Gastrocnemius medialis (tissue), 4 donors: ENCODE results near the gene PGLYRP2. TPM values are rescaled to one million over a fixed set of nuclear protein-coding genes. Genes with fewer than 3 reads are reported as not detected.

ENCODE experiments used
- ATAC-seq, 2 donors: fragments of 150-250 bp; one replicate each; pipeline ENCODE4 v1.9.1; 2016
- DNase-seq, 2 donors: peaks; one replicate each; pipeline ENCODE4 v3.0.0-alpha.2; 2019
- H3K27ac ChIP-seq, 4 donors: fragments of 200-600 bp; sonication (generic); 1 replicate in 1 of 4; 2 replicates in 3 of 4; pipeline ENCODE4 v1.5.1; 2016 to 2018; ENCODE audit warnings: mild to moderate bottlenecking in 2 of 4, moderate library complexity in 1 of 4
- H3K27me3 ChIP-seq, 3 donors: fragments of 200-600 bp; sonication (generic) in 2 of 3; 1 replicate in 1 of 3; 2 replicates in 2 of 3; pipeline versions ENCODE4 v1.5.1 to v1.6.0; 2016 to 2019; ENCODE audit warnings: mild to moderate bottlenecking in 1 of 3, moderate library complexity in 1 of 3
- H3K36me3 ChIP-seq, 2 donors: fragments of 200-600 bp; sonication (generic) in 1 of 2; one replicate each; pipeline ENCODE4 v1.5.1; 2017 to 2018
- H3K4me1 ChIP-seq, 2 donors: fragments of 200-600 bp; sonication (generic) in 1 of 2; one replicate each; pipeline ENCODE4 v1.5.1; 2016 to 2017; ENCODE audit warnings: mild to moderate bottlenecking in 2 of 2
- H3K4me3 ChIP-seq, 4 donors: fragments of 200-600 bp; sonication (generic) in 3 of 4; 1 replicate in 1 of 4; 2 replicates in 3 of 4; pipeline ENCODE4 v1.5.1; 2016 to 2019; ENCODE audit warnings: mild to moderate bottlenecking in 2 of 4
- H3K9me3 ChIP-seq, 3 donors: fragments of 200-600 bp; sonication (generic) in 2 of 3; 1 replicate in 1 of 3; 2 replicates in 2 of 3; pipeline ENCODE4 v1.5.1; 2016 to 2019
- POLR2A ChIP-seq, 2 donors: fragments of 450-650 bp; IDR thresholded peaks; one replicate each; pipeline ENCODE4 v1.6.1; 2017; ENCODE audit warnings: antibody characterized with exemption in 2 of 2, mild to moderate bottlenecking in 2 of 2, moderate library complexity in 2 of 2
- in situ Hi-C, 4 donors: fragments of 200-750 bp; cut with MboI; loops; one replicate each; pipeline versions ENCODE4 v1.15.0 to v1.8.0; 2017; ENCODE audit warnings: low sequenced_read_pairs in 4 of 4
- intact Hi-C: fragments of 100-400 bp; cut with DNase I; formaldehyde crosslinking; loops from one replicate; pipeline ENCODE4 v1.15.1; 2023; ENCODE audit warnings: low total_unique reads
- total RNA-seq, 4 donors: library from RNA; depleted of rRNA; stranded (reverse); fragments of >200 nt; gene quantifications; one replicate each; pipeline versions ENCODE4 v1.1.0 to v1.2.3, GENCODE V29; 2016
- TF ChIP-seq, protein P1 (sequence below), 5 experiments: fragments of 450-650 bp in 3 of 5; fragments of 200-600 bp in 2 of 5; sonication (generic) in 2 of 5; IDR thresholded peaks in 4 of 5; conservative IDR thresholded peaks in 1 of 5; 1 replicate in 4 of 5; 2 replicates in 1 of 5; pipeline ENCODE4 v1.5.1; 2016 to 2019; ENCODE audit warnings: antibody characterized with exemption in 5 of 5, mild to moderate bottlenecking in 3 of 5, moderate library complexity in 3 of 5

The PGLYRP2 gene
- total RNA-seq, 4 donors from 2014 or later, result not detected

GRCh38 chr19:15424692-15425272, 54.5 kb downstream of the PGLYRP2 start:
- H3K36me3 ChIP-seq, result peaks cover 0 to 53% of the 10 kb centered on the region in 2 donors
- no peak for ATAC-seq
- intact Hi-C loops, result no loop called here
- no peak overlapping the region for H3K27ac ChIP-seq
- TF ChIP-seq POLR2A (IDR thresholded peaks at IDR 0.05), result no peak
- TF ChIP-seq, protein P1, sequence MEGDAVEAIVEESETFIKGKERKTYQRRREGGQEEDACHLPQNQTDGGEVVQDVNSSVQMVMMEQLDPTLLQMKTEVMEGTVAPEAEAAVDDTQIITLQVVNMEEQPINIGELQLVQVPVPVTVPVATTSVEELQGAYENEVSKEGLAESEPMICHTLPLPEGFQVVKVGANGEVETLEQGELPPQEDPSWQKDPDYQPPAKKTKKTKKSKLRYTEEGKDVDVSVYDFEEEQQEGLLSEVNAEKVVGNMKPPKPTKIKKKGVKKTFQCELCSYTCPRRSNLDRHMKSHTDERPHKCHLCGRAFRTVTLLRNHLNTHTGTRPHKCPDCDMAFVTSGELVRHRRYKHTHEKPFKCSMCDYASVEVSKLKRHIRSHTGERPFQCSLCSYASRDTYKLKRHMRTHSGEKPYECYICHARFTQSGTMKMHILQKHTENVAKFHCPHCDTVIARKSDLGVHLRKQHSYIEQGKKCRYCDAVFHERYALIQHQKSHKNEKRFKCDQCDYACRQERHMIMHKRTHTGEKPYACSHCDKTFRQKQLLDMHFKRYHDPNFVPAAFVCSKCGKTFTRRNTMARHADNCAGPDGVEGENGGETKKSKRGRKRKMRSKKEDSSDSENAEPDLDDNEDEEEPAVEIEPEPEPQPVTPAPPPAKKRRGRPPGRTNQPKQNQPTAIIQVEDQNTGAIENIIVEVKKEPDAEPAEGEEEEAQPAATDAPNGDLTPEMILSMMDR (IDR thresholded peaks at IDR 0.05 in 4 of 5, conservative IDR thresholded peaks at IDR 0.05 in 1 of 5), result no peak
- no peak overlapping the region for H3K4me3 ChIP-seq
- no peaks in the 10 kb centered on the region for H3K9me3 ChIP-seq
- in situ Hi-C loops, result loop anchor here in 2 of 4 donors (25.0 kb wide), 1 partner anchor 162 kb away; no protein-coding TSS in a partner anchor
- H3K4me1 ChIP-seq, result peaks cover 16 to 22% of the 10 kb centered on the region in 2 donors
- DNase-seq, result no peak
- H3K27me3 ChIP-seq, result no peaks in the 10 kb centered on the region

- in situ Hi-C loops (no loop called here), intact Hi-C loops (no loop called here)
- H3K27me3 ChIP-seq, result no peaks in the 10 kb centered on the region
- peaks cover 22 to 27% of the 10 kb centered on the region in 2 donors for H3K4me1 ChIP-seq
- TF ChIP-seq, protein P1 (IDR thresholded peaks at IDR 0.05 in 4 of 5, conservative IDR thresholded peaks at IDR 0.05 in 1 of 5), result no peak
- no peak for TF ChIP-seq POLR2A (IDR thresholded peaks at IDR 0.05)
- H3K36me3 ChIP-seq, result peaks cover 0 to 53% of the 10 kb centered on the region in 2 donors
- DNase-seq (no peak), ATAC-seq (no peak)
- no peak overlapping the region for H3K27ac ChIP-seq
- no peaks in the 10 kb centered on the region for H3K9me3 ChIP-seq
- no peak overlapping the region for H3K4me3 ChIP-seq
Measured at GRCh38 chr19:15424121-15424520, 55.2 kb downstream of the PGLYRP2 start.

GRCh38 chr19:15423130-15423529, 56.2 kb downstream of the PGLYRP2 start:
- Histone ChIP-seq H3K27me3 (no peaks in the 10 kb centered on the region), H3K9me3 (no peaks in the 10 kb centered on the region), H3K36me3 (peaks cover 0 to 53% of the 10 kb centered on the region in 2 donors), H3K4me3 (no peak overlapping the region), H3K4me1 (peaks cover 22 to 24% of the 10 kb centered on the region in 2 donors), H3K27ac (peak overlapping the region in 1 of 4 donors; percentile 82)
- intact Hi-C loops (no loop called here), in situ Hi-C loops (no loop called here)
- TF ChIP-seq, protein P1 (IDR thresholded peaks at IDR 0.05 in 4 of 5, conservative IDR thresholded peaks at IDR 0.05 in 1 of 5), result no peak
- no peak for TF ChIP-seq POLR2A (IDR thresholded peaks at IDR 0.05)
- no peak for ATAC-seq
- DNase-seq, result no peak

DNA sequence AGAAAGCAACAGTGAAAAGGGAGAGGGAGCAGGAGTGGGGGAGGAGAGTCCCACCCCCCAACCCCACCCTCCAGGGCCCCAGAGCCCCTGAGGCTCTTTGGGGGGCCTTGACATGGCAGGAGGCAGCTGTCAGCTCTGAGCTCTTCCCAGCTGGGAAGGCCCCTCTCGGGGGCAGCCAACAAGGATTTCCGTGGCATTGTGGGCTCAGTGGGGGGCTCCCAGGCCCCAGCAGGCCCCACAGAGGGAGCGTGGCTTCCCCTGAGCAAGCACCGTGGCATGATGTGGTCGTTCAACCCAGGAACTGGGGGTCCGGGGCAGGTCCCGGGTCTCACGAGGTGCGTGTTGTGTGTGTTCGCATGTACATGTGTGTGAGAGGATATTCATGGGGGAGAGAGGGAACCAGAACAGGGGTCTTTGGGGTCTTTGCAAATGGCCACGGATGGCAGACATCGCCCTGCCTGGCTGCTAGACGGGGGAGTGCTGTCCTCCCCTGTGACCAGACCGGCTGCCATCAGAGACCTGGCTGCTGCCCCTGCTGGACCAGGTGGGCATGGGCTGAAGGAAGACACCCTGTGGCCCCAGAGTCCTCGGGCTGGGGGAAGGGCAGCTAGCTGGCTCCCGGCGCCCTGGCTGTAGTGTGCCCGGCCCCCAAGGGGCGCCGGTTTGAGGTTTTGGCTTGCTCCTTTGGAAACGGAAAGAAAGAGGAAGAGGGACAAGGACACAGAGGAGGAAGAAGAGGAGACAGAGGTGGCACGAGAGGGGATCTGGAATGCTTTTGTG, 56.8 kb downstream of the PGLYRP2 start:
- no peak for ATAC-seq
- in situ Hi-C loops, result no loop called here
- intact Hi-C loops, result no loop called here
- TF ChIP-seq, protein P1 (IDR thresholded peaks at IDR 0.05 in 4 of 5, conservative IDR thresholded peaks at IDR 0.05 in 1 of 5), result no peak
- no peak for TF ChIP-seq POLR2A (IDR thresholded peaks at IDR 0.05)
- no peak for DNase-seq
- H3K27ac ChIP-seq, result peak overlapping the region; percentile 70 to 84 (median 80)
- H3K9me3 ChIP-seq, result no peaks in the 10 kb centered on the region
- H3K4me1 ChIP-seq, result peaks cover 26% of the 10 kb centered on the region in 2 donors
- H3K27me3 ChIP-seq, result no peaks in the 10 kb centered on the region
- H3K4me3 ChIP-seq, result no peak overlapping the region
- H3K36me3 ChIP-seq, result peaks cover 0 to 48% of the 10 kb centered on the region in 2 donors
